Left hindlimb (tissue), 1 donor: ENCODE measurements around the gene CD44.

Experiments
- DNase-seq: peaks from one replicate; pipeline ENCODE4 v3.0.0-alpha.2; 2018

Gene CD44

DNA sequence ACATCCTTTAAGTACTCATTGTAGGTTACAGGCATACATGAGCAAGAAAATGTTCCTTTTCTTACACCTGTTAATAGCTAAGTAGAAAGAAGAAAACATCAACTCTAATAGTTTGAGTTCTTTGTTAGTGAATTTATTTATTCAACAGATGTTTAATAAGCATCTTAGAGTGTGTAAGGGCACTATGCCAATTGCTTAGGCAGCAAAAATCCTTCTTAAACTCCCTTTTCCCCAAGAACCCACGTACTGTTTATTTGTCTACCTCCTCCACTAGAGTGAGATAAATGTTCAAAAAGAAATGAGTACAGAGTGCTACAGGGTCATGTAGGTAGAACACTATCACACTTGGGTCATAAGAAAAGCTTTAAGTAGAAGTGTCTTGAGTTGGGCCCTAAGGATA lies 131.4 kb downstream of the CD44 start:
- no peak for DNase-seq

DNA sequence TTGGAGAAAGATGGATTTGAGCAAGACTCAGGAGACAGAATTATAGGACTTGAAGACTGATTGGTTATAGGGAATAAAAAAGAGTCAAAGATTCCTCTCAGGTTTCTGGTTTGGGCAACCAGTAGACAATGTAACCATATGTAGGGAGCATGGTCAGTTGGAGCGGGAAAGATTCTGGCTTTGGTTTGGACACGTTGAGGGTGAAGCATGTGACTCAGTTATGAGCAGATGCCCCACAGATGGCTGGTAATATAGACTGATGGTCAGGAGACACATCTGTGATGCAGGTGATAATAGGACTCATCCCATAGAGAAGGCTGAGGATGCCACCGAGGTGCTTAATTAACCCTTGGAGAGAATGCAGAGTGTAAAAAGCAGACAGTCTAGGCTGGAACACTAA lies 132.1 kb downstream of the CD44 start:
- no peak for DNase-seq

DNA sequence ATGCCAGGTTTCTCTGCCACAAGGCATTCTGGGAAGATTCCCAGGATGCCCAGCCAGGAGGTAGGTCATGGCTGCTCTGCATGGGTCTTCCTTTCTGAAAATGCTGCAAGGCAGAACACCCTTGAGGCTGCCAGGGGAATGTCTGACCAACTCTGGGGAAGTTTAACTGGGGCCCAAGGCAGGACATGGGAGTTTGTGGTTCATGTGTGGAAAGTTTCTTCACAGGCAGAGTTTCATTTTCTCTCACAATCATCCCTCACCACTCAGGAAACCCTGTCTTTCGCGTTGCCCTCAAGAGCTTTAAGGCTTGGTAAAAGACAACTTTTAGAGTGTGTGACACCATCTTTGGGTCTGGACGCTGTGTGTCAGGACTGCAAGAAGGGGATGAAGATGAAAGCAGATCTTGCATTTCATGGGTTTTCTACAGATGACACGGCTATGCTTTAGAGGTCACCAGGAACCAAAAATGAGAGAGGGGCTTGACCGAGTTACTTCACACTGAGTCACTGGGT lies 133.5 kb downstream of the CD44 start:
- DNase-seq, result no peak

DNA sequence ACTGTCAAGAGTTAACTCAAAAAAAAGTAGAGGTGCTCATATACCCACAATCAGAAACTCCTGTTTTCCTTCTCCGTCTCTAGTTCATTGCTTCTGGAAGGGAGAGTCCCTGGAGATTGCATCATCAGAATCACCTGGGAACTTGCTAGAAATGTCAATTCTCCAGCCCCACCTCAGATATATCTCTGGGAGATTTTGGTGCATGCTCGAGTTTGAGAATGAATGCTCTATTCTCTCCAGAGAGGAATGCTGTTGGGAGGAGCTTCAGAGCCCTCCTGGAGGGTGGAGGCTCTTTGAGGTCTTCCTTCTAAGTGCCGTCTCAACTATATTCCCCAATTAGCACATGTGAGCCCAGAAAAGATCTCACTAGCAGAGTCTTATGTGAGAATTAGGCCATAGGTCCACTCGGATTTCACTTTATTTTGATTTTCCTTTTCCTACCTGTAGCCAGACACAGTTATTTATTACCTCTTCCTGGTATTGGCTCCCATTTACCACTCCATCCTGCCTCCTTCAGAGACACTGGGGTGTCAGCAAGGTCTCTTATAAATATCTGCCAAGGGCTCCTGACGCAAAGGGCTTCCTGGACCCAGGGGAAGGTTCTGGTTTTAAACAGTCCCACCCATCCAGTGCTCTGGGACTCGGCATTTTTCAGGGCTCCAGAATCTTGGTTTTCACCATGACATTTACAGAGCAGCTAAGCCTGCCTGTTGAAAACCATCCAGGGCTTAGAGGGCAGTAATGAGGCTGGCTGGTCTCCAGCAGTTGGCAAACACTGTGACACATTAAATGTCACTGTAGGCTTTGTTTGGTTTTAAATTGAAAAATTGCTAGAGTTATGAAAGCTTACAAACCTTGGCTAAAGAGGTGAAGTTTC lies 136.2 kb downstream of the CD44 start:
- peak; percentile 39 for DNase-seq

DNA sequence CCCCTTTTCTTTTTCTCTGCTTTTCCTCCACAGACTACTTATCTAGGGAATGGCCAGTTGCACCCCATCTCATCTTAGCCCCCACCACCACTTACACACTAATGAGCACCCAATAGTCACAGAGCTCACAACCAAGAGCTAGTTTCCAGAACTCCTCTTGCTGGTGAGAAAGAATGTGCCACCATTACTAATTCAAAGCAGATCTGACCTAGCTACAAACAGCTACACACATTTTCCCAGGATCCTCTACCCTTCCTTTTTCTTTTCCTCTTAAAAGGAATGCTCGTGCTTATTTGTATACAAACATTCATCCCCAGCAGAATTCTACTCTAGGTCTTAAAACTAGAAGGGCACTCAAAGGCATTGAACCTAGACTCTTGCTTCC lies 136.8 kb downstream of the CD44 start:
- DNase-seq, result no peak

DNA sequence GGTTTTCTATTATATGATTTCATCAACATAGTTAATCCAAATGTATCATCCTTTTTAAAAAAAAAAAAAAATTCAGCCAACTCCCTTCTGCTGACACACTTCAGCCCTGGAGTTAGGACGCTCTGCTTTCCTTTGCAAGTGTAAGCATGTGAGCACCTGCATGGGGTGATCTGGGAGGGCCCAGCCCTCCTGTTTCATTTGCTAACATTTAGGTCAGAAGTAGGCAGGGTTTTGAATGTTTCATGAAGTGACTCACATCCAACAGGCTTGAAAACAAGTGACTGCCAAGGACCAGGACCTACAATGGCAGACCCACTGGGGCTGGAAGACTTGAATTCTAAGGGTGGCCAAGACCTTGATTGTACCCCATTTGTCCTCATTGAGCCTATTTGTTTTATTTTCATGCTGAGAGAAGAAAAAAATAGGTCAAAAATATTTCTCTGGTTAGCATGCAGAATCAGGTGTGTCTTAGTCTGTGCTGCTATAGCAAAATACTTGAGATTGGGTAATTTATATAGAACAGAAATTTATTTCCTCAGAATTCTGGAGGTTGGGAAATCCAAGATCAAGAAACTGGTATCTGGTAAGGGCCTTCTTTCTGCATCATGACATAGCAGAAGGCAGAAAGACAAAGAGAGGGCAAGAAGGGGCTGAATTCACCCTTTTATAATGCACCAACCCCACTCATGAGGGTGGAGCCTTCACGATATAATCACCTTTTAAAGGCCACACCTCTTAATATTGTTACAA lies 137.6 kb downstream of the CD44 start:
- DNase-seq, result no peak

DNA sequence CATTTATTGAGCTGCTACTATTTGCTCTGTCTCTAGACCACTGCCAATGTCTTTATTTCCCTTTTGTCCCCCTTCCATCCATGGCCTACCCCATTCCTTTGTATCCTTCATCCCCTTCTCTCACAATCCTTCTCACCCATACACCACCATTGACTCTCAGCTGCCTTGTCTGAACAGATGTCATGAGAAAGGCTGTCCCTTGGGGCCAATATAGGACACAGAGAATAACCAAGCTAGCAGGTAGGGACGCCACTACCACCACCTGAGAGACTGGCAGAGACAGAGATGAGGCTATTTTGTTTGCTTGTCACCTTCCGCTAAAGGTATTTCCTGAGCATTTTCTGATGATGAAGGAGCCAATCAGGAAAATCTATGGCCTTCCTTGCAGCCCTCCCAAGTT lies 138.9 kb downstream of the CD44 start:
- DNase-seq, result no peak

DNA sequence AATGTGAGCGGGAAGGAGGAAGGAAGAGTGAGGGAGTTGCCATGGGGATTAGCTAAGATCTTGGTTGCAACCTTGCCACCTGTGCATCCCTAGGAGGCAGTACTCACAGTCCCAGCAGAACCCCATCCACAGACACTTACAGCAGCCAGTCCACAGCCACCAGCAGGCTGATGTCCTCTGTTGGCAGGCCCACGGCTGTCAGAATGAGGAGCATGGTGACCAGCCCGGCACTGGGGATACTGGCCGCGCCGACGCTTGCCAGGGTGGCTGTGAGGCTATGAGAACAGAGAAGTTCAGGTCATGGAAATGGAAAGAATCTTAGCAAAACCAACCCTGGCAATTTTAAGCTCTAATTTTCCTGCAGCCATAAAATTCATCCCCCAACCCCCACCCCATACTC lies 141.8 kb downstream of the CD44 start:
- DNase-seq, result peak; percentile 37

DNA sequence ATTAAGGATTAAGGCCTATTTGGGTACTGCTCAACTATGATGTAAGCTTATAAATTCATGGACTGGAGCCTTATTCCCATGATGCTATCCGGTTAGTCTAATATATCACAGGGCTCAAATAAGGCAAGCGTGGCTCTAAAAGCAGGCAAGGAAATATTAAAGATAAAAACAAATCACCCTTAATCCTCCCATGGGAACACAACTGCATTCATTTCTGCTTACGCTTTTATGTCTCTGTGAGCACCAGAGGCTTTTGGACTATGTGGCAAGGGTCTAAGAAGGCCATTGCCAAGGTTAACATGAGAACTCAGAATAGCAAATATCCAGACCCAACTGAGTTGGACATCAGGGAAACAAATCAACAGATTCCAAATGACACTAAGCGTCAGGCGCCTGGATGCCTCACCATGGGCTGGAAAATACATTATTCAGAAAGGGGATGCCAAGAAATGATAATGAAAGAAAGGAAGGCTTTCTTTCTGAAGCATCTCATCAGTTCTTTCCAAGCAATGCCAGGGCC lies 142.3 kb downstream of the CD44 start:
- DNase-seq, result peak; percentile 41
